Trophoblast cell (in vitro differentiated cells and primary cell): Measurements from ENCODE around the gene RTN4RL1.
A peak's percentile ranks its signal among the peaks of the same experiment; 100 is the strongest.

Experiments used
- DNase-seq, 2 donors: peaks; one replicate each; pipeline ENCODE4 v3.0.0-alpha.2; 2016
- H2AFZ ChIP-seq: 2 replicates; pipeline ENCODE4 v1.6.1; 2013; ENCODE audit warnings: low read length, moderate library complexity, mild to moderate bottlenecking; ENCODE audit not compliant: insufficient read depth, poor library complexity
- H2AK5ac ChIP-seq: 2 replicates; pipeline ENCODE4 v1.6.1; 2013; ENCODE audit warnings: mild to moderate bottlenecking, low read length
- H2BK120ac ChIP-seq: 2 replicates; pipeline ENCODE4 v1.6.1; 2013; ENCODE audit warnings: low read length, mild to moderate bottlenecking, moderate library complexity; ENCODE audit not compliant: insufficient read depth, poor library complexity
- H2BK12ac ChIP-seq: 2 replicates; pipeline ENCODE4 v1.6.1; 2013; ENCODE audit warnings: mild to moderate bottlenecking, low read length, moderate library complexity
- H2BK5ac ChIP-seq: 2 replicates; pipeline ENCODE4 v1.6.1; 2013; ENCODE audit warnings: low read length, low read depth, moderate library complexity, mild to moderate bottlenecking; ENCODE audit not compliant: poor library complexity
- H3K14ac ChIP-seq: 2 replicates; pipeline ENCODE4 v1.6.1; 2013; ENCODE audit warnings: mild to moderate bottlenecking, low read length
- H3K18ac ChIP-seq: 2 replicates; pipeline ENCODE4 v1.6.1; 2013; ENCODE audit warnings: mild to moderate bottlenecking, low read length
- H3K23ac ChIP-seq: 2 replicates; pipeline ENCODE4 v1.6.1; 2013; ENCODE audit warnings: low read length
- H3K27ac ChIP-seq: 2 replicates; pipeline ENCODE4 v1.5.1; 2013; ENCODE audit warnings: low read depth, mild to moderate bottlenecking, inconsistent platforms, low read length, moderate library complexity
- H3K27me3 ChIP-seq: 2 replicates; pipeline ENCODE4 v1.6.1; 2013; ENCODE audit warnings: inconsistent platforms, mild to moderate bottlenecking, low read length, moderate library complexity; ENCODE audit not compliant: insufficient read depth
- H3K36me3 ChIP-seq, 2 experiments: 1 replicate in 1 of 2; 2 replicates in 1 of 2; pipeline ENCODE4 v1.6.1; 2013; ENCODE audit warnings: low read length in 2 of 2, mild to moderate bottlenecking in 2 of 2, moderate library complexity in 1 of 2; ENCODE audit not compliant: insufficient read depth in 2 of 2, control insufficient read depth in 1 of 2
- H3K4ac ChIP-seq: 2 replicates; pipeline ENCODE4 v1.6.1; 2013; ENCODE audit warnings: low read depth, mild to moderate bottlenecking, low read length, moderate library complexity
- H3K4me1 ChIP-seq, 2 experiments: 1 replicate in 1 of 2; 2 replicates in 1 of 2; pipeline ENCODE4 v1.6.1; 2013; ENCODE audit warnings: low read length in 2 of 2, mild to moderate bottlenecking in 2 of 2, moderate library complexity in 1 of 2; ENCODE audit not compliant: insufficient read depth in 2 of 2, control insufficient read depth in 1 of 2
- H3K4me2 ChIP-seq: 2 replicates; pipeline ENCODE4 v1.6.1; 2013; ENCODE audit warnings: inconsistent platforms, mild to moderate bottlenecking, low read length, moderate library complexity
- H3K4me3 ChIP-seq: 2 replicates; pipeline ENCODE4 v1.5.1; 2013; ENCODE audit warnings: mild to moderate bottlenecking, low read depth, low read length, inconsistent platforms
- H3K79me1 ChIP-seq: one replicate; pipeline ENCODE4 v1.6.1; 2013; ENCODE audit warnings: low read length
- H3K79me2 ChIP-seq: 2 replicates; pipeline ENCODE4 v1.6.1; 2013; ENCODE audit warnings: low read length, mild to moderate bottlenecking; ENCODE audit not compliant: control insufficient read depth, insufficient read depth, poor library complexity
- H3K9ac ChIP-seq: 2 replicates; pipeline ENCODE4 v1.6.1; 2013; ENCODE audit warnings: mild to moderate bottlenecking, low read length
- H3K9me3 ChIP-seq: 2 replicates; pipeline ENCODE4 v1.6.1; 2013; ENCODE audit warnings: low read depth, mild to moderate bottlenecking, control low read depth, inconsistent platforms, low read length; ENCODE audit not compliant: insufficient read depth
- H4K12ac ChIP-seq: 2 replicates; pipeline ENCODE4 v1.6.1; 2013; ENCODE audit warnings: low read depth, mild to moderate bottlenecking, low read length, moderate library complexity
- H4K8ac ChIP-seq: 2 replicates; pipeline ENCODE4 v1.6.1; 2013; ENCODE audit warnings: low read depth, mild to moderate bottlenecking, low read length, moderate library complexity
- H4K91ac ChIP-seq: one replicate; pipeline ENCODE4 v1.6.1; 2013; ENCODE audit warnings: low read depth, mild to moderate bottlenecking, low read length, moderate library complexity
- WGBS: extraction: QIAGEN DNeasy Blood & Tissue Kit; methylation state at CpG from one replicate; pipeline ENCODE4 v1.1.7; 2013; ENCODE audit warnings: missing lambda C conversion rate; ENCODE audit not compliant: insufficient read length, insufficient coverage; ENCODE audit errors: extremely low coverage; 5-methylcytosine and 5-hydroxymethylcytosine counted together

The RTN4RL1 gene

DNA sequence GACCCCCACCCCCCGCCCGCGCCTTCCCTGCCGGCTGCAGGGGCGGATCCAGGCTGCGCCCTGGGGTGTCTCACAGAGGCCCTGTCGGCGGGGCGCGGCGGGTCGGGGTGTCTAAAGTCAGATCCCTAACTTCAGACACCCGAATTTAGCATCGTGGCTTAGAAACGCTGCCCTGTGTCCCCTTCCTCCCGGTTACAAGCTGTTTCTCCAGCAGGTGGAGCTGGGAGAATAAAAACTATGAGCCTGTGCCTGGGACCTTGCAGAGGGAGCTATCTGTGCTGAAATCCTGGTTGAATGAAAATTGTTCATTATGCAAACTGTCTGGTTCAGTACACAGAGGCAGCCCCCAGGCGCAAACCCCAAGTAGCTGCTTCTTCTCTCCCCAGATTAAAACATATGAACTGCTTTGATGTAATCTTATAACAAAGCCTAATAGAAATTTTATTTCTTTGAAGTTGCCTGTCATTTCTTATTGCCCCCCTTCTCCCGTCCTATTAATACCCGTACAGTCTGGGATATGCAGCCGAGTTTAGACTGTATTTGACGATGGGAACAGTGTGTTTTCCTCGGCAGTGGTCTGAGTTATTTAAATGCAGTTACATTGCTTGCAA, 116.3 kb downstream of the RTN4RL1 start:
- no peak overlapping the region for H3K27ac ChIP-seq
- peak; percentile 50 to 76 for DNase-seq

DNA sequence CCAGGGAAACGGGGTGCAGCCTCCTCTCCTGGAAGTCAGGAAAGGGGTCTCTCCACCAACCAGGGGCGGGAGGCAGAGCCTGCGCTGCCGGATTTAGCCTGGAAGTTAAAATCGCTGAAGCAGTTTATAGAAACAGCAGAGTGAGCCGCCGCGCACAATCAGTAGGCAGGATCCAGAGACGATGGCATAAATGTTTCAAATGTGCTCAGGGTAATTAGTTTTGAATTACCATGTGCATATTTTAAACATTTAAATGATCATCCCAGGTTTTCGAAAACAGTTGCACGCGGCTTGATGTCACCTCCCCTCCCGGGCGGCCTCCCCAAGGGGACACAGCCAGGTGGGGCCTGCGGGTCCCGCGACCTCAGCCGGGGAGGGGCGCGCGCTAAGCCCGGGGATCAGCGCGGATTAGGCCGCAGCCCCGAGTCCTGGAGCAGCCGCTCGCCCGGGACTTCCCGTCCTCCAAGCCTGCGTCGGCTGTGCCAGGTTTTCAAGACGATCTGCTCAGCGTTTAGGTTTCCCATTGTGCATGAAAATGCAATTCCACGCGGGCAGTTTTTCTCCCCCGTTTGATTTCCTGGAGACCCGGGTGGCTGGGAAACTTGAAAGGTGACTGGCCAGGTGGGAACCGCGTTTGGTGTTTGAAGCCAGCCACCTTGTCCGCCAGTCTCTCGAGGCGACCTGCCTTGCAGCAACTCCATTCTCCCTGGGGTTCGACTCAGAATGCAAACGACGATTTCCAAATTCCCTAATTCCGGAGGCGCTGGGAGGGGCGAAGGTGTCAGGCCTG, 117.0 kb downstream of the RTN4RL1 start:
- Histone ChIP-seq H3K9ac (no peak overlapping the region), H2BK12ac (no peak overlapping the region), H2BK5ac (no peak overlapping the region), H2AK5ac (no peak overlapping the region), H3K4me3 (no peak overlapping the region), H4K12ac (no peak overlapping the region), H3K36me3 (no peaks in the 10 kb centered on the region), H3K4me2 (peak overlapping the region; percentile 50), H4K91ac (no peak overlapping the region), H3K14ac (no peak overlapping the region), H3K4me1 (peaks cover 0 to 6% of the 10 kb centered on the region in 2 experiments), H3K27ac (no peak overlapping the region), H3K23ac (no peak overlapping the region), H3K79me1 (no peaks in the 10 kb centered on the region), H3K18ac (no peak overlapping the region), H4K8ac (no peak overlapping the region), H3K9me3 (peaks cover 2% of the 10 kb centered on the region), H3K4ac (no peak overlapping the region), H2BK120ac (no peak overlapping the region), H2AFZ (peak overlapping the region; percentile 54), H3K27me3 (peaks cover 15% of the 10 kb centered on the region), H3K79me2 (peaks cover 2% of the 10 kb centered on the region)
- DNase-seq = no peak
- WGBS = no CpG with 5 or more reads among the region's 49 CpGs

More for the DNA sequence above, 116.3 kb downstream of the RTN4RL1 start:
- Histone ChIP-seq H3K36me3 (no peaks in the 10 kb centered on the region), H3K27me3 (peaks cover 15% of the 10 kb centered on the region), H3K14ac (no peak overlapping the region), H2BK12ac (no peak overlapping the region), H3K23ac (no peak overlapping the region), H3K79me2 (peaks cover 2% of the 10 kb centered on the region), H2AFZ (peak overlapping the region; percentile 54), H3K9ac (no peak overlapping the region), H3K9me3 (peaks cover 2% of the 10 kb centered on the region), H3K4me2 (peak overlapping the region; percentile 50), H2BK5ac (no peak overlapping the region), H3K4me3 (no peak overlapping the region), H3K18ac (no peak overlapping the region), H4K12ac (no peak overlapping the region), H3K4ac (no peak overlapping the region), H3K79me1 (no peaks in the 10 kb centered on the region), H3K4me1 (peaks cover 0 to 6% of the 10 kb centered on the region in 2 experiments), H4K8ac (no peak overlapping the region), H2BK120ac (no peak overlapping the region), H2AK5ac (no peak overlapping the region), H4K91ac (no peak overlapping the region)
- WGBS = no CpG with 5 or more reads among the region's 22 CpGs

DNA sequence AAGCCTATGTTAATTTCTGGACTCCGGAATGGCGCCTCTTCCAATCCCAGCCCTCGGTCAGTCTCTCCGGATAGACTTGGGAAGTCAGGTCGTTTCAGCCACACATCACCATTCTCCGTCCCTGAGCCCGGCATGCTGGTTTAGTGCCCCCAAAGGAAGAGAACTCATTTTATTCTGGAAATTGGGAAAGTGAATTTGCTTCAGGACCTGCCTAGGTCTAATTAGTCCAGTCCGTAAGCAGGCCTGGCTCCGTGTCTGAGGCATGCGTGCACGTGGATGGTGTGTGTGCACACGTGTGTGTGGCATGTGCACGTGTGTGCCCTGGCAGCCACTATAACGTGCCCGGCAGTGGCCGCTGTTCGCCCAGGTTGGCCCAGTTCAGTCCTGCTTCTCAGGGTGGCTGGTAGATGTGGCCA, 117.9 kb downstream of the RTN4RL1 start:
- H3K9me3 ChIP-seq = peaks cover 2% of the 10 kb centered on the region

DNA sequence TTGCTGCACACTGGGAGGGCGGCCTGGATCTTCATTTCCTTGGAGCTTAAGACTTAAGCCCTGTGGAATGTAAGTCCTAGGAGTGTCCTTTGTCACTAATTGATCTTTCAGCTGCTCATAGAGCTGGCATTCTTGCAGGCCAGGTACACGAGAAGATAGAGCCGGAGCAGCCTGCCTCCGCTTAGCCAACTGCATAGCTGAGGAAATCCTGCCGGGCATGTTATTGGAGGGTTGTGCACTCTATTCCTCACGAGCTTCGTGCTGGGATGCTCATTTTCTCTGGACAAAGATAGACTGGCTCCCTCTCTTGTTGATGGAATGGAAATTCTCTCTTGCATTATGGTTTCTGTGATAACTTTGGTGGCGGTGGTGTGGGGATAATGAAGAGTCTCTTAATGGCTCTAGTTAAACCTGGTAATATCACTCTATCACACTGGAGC, 118.5 kb downstream of the RTN4RL1 start:
- peaks cover 2% of the 10 kb centered on the region for H3K79me2 ChIP-seq
- H3K4ac ChIP-seq = no peak overlapping the region
- WGBS = no CpG with 5 or more reads among the region's 8 CpGs
- no peak overlapping the region for H2AK5ac ChIP-seq
- H3K79me1 ChIP-seq = no peaks in the 10 kb centered on the region
- peak overlapping the region; percentile 9 for H3K9ac ChIP-seq
- no peak overlapping the region for H3K27ac ChIP-seq
- H2BK12ac ChIP-seq = no peak overlapping the region
- H3K18ac ChIP-seq = no peak overlapping the region
- no peaks in the 10 kb centered on the region for H3K4me1 ChIP-seq
- no peak overlapping the region for H4K91ac ChIP-seq
- no peak overlapping the region for H3K4me2 ChIP-seq
- H2BK120ac ChIP-seq = no peak overlapping the region
- DNase-seq = no peak
- no peak overlapping the region for H3K14ac ChIP-seq
- no peak overlapping the region for H4K8ac ChIP-seq
- no peaks in the 10 kb centered on the region for H3K36me3 ChIP-seq
- H3K4me3 ChIP-seq = no peak overlapping the region
- peaks cover 15% of the 10 kb centered on the region for H3K27me3 ChIP-seq
- H3K9me3 ChIP-seq = peaks cover 2% of the 10 kb centered on the region
- H2BK5ac ChIP-seq = no peak overlapping the region
- H2AFZ ChIP-seq = no peak overlapping the region
- H4K12ac ChIP-seq = no peak overlapping the region
- no peak overlapping the region for H3K23ac ChIP-seq

More for the DNA sequence above, 117.9 kb downstream of the RTN4RL1 start:
- H2AFZ ChIP-seq = no peak overlapping the region
- peaks cover 2% of the 10 kb centered on the region for H3K79me2 ChIP-seq
- no peak overlapping the region for H3K18ac ChIP-seq
- H3K9ac ChIP-seq = no peak overlapping the region
- H3K79me1 ChIP-seq = no peaks in the 10 kb centered on the region
- peaks cover 15% of the 10 kb centered on the region for H3K27me3 ChIP-seq
- no peak overlapping the region for H2BK12ac ChIP-seq
- H4K12ac ChIP-seq = no peak overlapping the region
- no peak overlapping the region for H2AK5ac ChIP-seq
- H3K14ac ChIP-seq = no peak overlapping the region
- peak overlapping the region; percentile 56 for H3K4me3 ChIP-seq
- H3K27ac ChIP-seq = no peak overlapping the region
- H3K36me3 ChIP-seq = no peaks in the 10 kb centered on the region
- H3K4me2 ChIP-seq = no peak overlapping the region
- H2BK5ac ChIP-seq = no peak overlapping the region
- H3K23ac ChIP-seq = peak overlapping the region; percentile 93
- no peak overlapping the region for H4K91ac ChIP-seq
- peaks cover 0 to 3% of the 10 kb centered on the region in 2 experiments for H3K4me1 ChIP-seq
- no peak overlapping the region for H2BK120ac ChIP-seq
- no CpG with 5 or more reads among the region's 17 CpGs for WGBS
- H4K8ac ChIP-seq = no peak overlapping the region
- no peak overlapping the region for H3K4ac ChIP-seq
- DNase-seq = no peak
